ENCODE measurements around the gene SAXO1. TPM values are rescaled to one million over a fixed set of nuclear protein-coding genes. Genes with fewer than 3 reads are reported as not detected.

The SAXO1 gene
- total RNA-seq, 1 experiment from 2014 or later = 0.09 TPM

- no peak for TF ChIP-seq ZNF396 (CRISPR knock-in tag; IDR thresholded peaks at IDR 0.05; ENCODE audit: borderline replicate concordance)
- no peak for TF ChIP-seq MLX (CRISPR knock-in tag; IDR thresholded peaks at IDR 0.05)
- no peak for TF ChIP-seq ZNF138 (CRISPR knock-in tag; conservative IDR thresholded peaks at IDR 0.05)
- no peak for TF ChIP-seq FOXK1 (CRISPR knock-in tag; IDR thresholded peaks at IDR 0.05)
- no peak for TF ChIP-seq SMAD3 (CRISPR knock-in tag; IDR thresholded peaks at IDR 0.05; ENCODE audit: borderline replicate concordance)
- no peak for TF ChIP-seq ERG (CRISPR knock-in tag; IDR thresholded peaks at IDR 0.05)
- TF ChIP-seq ZNF317 (CRISPR knock-in tag; IDR thresholded peaks at IDR 0.05; ENCODE audit: borderline replicate concordance, low read depth) = no peak
- TF ChIP-seq ZNF671 (CRISPR knock-in tag; IDR thresholded peaks at IDR 0.05) = no peak
- TF ChIP-seq ATF6 (CRISPR knock-in tag; IDR thresholded peaks at IDR 0.05) = no peak
- ATAC-seq (no peak), DNase-seq (ENCODE audit: low spot score) (no peak)
- peaks cover 25% of the 10 kb centered on the region for H3K9me3 Mint-ChIP-seq
- ChIA-PET POLR2A (no interaction called here), CTCF (no interaction called here)
- H3K4me1 Mint-ChIP-seq = no peaks in the 10 kb centered on the region
- no peak overlapping the region for H3K27ac Mint-ChIP-seq
- no peaks in the 10 kb centered on the region for H3K27me3 Mint-ChIP-seq (ENCODE audit: low read depth)
- peaks cover 8% of the 10 kb centered on the region for H3K36me3 Mint-ChIP-seq
- H3K4me3 Mint-ChIP-seq = no peak overlapping the region
Measured at GRCh38 chr9:18970393-18970792, 62.6 kb downstream of the SAXO1 start.

- CTCF ChIA-PET = no interaction called here
- Mint-ChIP-seq H3K4me3 (no peak overlapping the region), H3K9me3 (peaks cover 36% of the 10 kb centered on the region), H3K36me3 (peaks cover 16% of the 10 kb centered on the region), H3K27ac (no peak overlapping the region), H3K4me1 (no peaks in the 10 kb centered on the region), H3K27me3 (ENCODE audit: low read depth) (no peaks in the 10 kb centered on the region)
- no peak for TF ChIP-seq E2F1 (CRISPR knock-in tag; IDR thresholded peaks at IDR 0.05)
- TF ChIP-seq FOXP4 (CRISPR knock-in tag; IDR thresholded peaks at IDR 0.05) = no peak
- POLR2A ChIA-PET = no interaction called here
- no peak for ATAC-seq
- DNase-seq (ENCODE audit: low spot score) = no peak
Measured at GRCh38 chr9:18969128-18969527, 63.9 kb downstream of the SAXO1 start.

GRCh38 chr9:18955626-18956025 lies 77.4 kb downstream of the SAXO1 start:
- Mint-ChIP-seq H3K27me3 (ENCODE audit: low read depth) (no peaks in the 10 kb centered on the region), H3K27ac (no peak overlapping the region), H3K9me3 (no peaks in the 10 kb centered on the region), H3K36me3 (no peaks in the 10 kb centered on the region), H3K4me1 (peaks cover 5% of the 10 kb centered on the region), H3K4me3 (no peak overlapping the region)
- POLR2A ChIA-PET = interaction anchor here (0.7 kb wide), 1 partner anchor 82 kb away, joined by 7 read pairs; no protein-coding TSS in a partner anchor
- CTCF ChIA-PET = no interaction called here
- ATAC-seq (no peak), DNase-seq (ENCODE audit: low spot score) (no peak)
- TF ChIP-seq ZNF423 (CRISPR knock-in tag; IDR thresholded peaks at IDR 0.05) (no peak), CREM (CRISPR knock-in tag; IDR thresholded peaks at IDR 0.05) (no peak), ZNF671 (CRISPR knock-in tag; IDR thresholded peaks at IDR 0.05) (no peak), CDX4 (CRISPR knock-in tag; IDR thresholded peaks at IDR 0.05; ENCODE audit: borderline replicate concordance) (no peak), AR (CRISPR knock-in tag; IDR thresholded peaks at IDR 0.05) (no peak), GTF2I (CRISPR knock-in tag; conservative IDR thresholded peaks at IDR 0.05) (no peak), ZNF416 (CRISPR knock-in tag; IDR thresholded peaks at IDR 0.05) (no peak), ETV6 (CRISPR knock-in tag; IDR thresholded peaks at IDR 0.05) (no peak), JAZF1 (CRISPR knock-in tag; IDR thresholded peaks at IDR 0.05) (no peak)
